SU-DHL-6 (cell line): ENCODE data around the gene COPS3.

Source experiments
- H2AFZ ChIP-seq: fragments of 200-600 bp; sonication (generic); 2 replicates; pipeline ENCODE4 v1.6.1; 2014; ENCODE audit warnings: low read depth, mild to moderate bottlenecking, moderate library complexity, mixed read lengths, antibody characterized with exemption, low read length; ENCODE audit not compliant: severe bottlenecking
- H3F3A ChIP-seq: fragments of 200-600 bp; shearing (Covaris generic); 2 replicates; pipeline ENCODE4 v1.6.0; 2016; ENCODE audit warnings: antibody characterized with exemption, mild to moderate bottlenecking; ENCODE audit not compliant: insufficient read depth
- H3K27ac ChIP-seq: fragments of 200-600 bp; sonication (generic); 2 replicates; pipeline ENCODE4 v1.5.1; 2016; ENCODE audit warnings: low read depth, mild to moderate bottlenecking, low read length, moderate library complexity, mixed read lengths
- H3K27me3 ChIP-seq: fragments of 200-600 bp; sonication (generic), shearing (Covaris generic); 2 replicates; pipeline ENCODE4 v1.6.0; 2014; ENCODE audit warnings: mild to moderate bottlenecking, low read length
- H3K36me3 ChIP-seq: fragments of 200-600 bp; sonication (generic); 2 replicates; pipeline ENCODE4 v1.6.1; 2014; ENCODE audit warnings: mild to moderate bottlenecking, low read length, mixed read lengths
- H3K4me2 ChIP-seq: fragments of 300-600, 200-600 bp; shearing (Covaris generic), sonication (generic); 2 replicates; pipeline ENCODE4 v1.6.0; 2014; ENCODE audit warnings: low read length, low read depth, mild to moderate bottlenecking; ENCODE audit not compliant: poor library complexity, severe bottlenecking
- H3K4me3 ChIP-seq: fragments of 200-600 bp; sonication (generic); 2 replicates; pipeline ENCODE4 v1.5.1; 2014; ENCODE audit warnings: antibody characterized with exemption, low read length, mild to moderate bottlenecking, mixed read lengths; ENCODE audit not compliant: insufficient read depth, poor library complexity, severe bottlenecking
- H3K79me2 ChIP-seq: fragments of 200-600 bp; sonication (generic); 2 replicates; pipeline ENCODE4 v1.6.1; 2014; ENCODE audit warnings: mild to moderate bottlenecking, low read length, moderate library complexity; ENCODE audit not compliant: insufficient read depth
- H3K9ac ChIP-seq: fragments of 200-600 bp; sonication (generic); 2 replicates; pipeline ENCODE4 v1.7.0; 2014; ENCODE audit warnings: mild to moderate bottlenecking, low read length
- H3K9me2 ChIP-seq: fragments of 200-600 bp; sonication (generic); replicated peaks from 2 replicates; pipeline ENCODE4 v1.6.1; 2014; ENCODE audit warnings: low read length; ENCODE audit not compliant: insufficient read depth
- H3K9me3 ChIP-seq: fragments of 200-600 bp; sonication (generic); 2 replicates; pipeline ENCODE4 v1.6.1; 2014; ENCODE audit warnings: low read length, mixed read lengths; ENCODE audit not compliant: insufficient read depth
- H4K20me1 ChIP-seq: fragments of 200-600 bp; sonication (generic); 2 replicates; pipeline ENCODE4 v1.6.1; 2014; ENCODE audit warnings: low read depth, mild to moderate bottlenecking, antibody characterized with exemption, low read length, moderate library complexity, mixed read lengths
- EZH2phosphoT487 ChIP-seq: fragments of 200-600 bp; sonication (generic), shearing (Covaris generic); conservative IDR thresholded peaks from 2 replicates; pipeline ENCODE4 v1.6.1; 2018; ENCODE audit warnings: mild to moderate bottlenecking, antibody characterized with exemption, low read length, moderate library complexity, mixed read lengths
- TF ChIP-seq, protein P1 (sequence below): fragments of 200-600 bp; sonication (generic); IDR thresholded peaks from one replicate; pipeline ENCODE4 v1.5.1; 2017; ENCODE audit warnings: antibody characterized with exemption, mild to moderate bottlenecking, low read length, moderate library complexity; ENCODE audit not compliant: insufficient read depth, poor library complexity, severe bottlenecking

Gene COPS3

DNA sequence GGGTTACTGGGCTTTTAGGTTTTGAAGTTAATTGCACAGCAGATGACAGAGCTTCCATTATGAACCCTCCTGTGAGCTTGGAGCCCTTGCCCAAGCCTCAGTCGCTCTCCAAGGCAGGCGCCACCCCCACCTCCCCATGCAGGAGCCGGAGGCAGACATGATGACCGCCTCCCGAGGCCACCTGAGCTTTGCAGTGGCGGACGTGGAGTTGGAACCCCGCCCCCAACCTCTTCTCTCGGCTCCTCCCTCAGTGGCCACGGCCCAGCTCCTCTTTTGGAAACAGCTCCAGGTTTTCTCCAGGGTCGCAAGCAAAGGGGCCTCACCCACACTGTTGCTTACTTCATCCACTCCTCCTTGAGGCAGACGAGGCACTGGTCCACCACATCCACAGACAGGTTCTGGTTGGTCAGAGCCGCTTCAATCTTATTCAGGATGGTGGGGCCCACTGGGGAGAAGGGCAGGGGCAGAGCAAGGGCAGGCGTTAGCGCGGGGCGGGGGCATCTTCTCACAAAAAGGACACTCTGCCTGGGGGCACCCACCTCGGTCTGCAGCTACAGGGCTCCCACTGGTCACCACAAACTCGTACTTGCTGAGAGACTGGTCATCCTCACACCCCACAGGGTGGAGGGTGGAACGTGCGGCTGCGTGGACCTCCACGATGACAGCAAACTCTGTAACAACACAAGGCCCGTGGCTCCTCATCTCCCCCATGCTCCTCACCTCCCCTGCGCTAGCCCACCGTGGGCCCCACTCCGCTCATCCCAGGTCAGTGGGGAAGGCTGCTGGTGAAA lies 66.2 kb downstream of the COPS3 start:
- H2AFZ ChIP-seq, result no peak overlapping the region
- H3K9ac ChIP-seq, result no peak overlapping the region
- H3K9me3 ChIP-seq, result no peaks in the 10 kb centered on the region
- no peaks in the 10 kb centered on the region for H3F3A ChIP-seq
- TF ChIP-seq EZH2phosphoT487, result no peak
- TF ChIP-seq, protein P1, sequence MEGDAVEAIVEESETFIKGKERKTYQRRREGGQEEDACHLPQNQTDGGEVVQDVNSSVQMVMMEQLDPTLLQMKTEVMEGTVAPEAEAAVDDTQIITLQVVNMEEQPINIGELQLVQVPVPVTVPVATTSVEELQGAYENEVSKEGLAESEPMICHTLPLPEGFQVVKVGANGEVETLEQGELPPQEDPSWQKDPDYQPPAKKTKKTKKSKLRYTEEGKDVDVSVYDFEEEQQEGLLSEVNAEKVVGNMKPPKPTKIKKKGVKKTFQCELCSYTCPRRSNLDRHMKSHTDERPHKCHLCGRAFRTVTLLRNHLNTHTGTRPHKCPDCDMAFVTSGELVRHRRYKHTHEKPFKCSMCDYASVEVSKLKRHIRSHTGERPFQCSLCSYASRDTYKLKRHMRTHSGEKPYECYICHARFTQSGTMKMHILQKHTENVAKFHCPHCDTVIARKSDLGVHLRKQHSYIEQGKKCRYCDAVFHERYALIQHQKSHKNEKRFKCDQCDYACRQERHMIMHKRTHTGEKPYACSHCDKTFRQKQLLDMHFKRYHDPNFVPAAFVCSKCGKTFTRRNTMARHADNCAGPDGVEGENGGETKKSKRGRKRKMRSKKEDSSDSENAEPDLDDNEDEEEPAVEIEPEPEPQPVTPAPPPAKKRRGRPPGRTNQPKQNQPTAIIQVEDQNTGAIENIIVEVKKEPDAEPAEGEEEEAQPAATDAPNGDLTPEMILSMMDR, result no peak
- H3K9me2 ChIP-seq, result no peaks in the 10 kb centered on the region
- H3K4me2 ChIP-seq, result no peak overlapping the region
- no peak overlapping the region for H3K4me3 ChIP-seq
- no peaks in the 10 kb centered on the region for H3K36me3 ChIP-seq
- H3K27me3 ChIP-seq, result no peaks in the 10 kb centered on the region
- H3K79me2 ChIP-seq, result no peaks in the 10 kb centered on the region
- no peaks in the 10 kb centered on the region for H4K20me1 ChIP-seq
- no peak overlapping the region for H3K27ac ChIP-seq

DNA sequence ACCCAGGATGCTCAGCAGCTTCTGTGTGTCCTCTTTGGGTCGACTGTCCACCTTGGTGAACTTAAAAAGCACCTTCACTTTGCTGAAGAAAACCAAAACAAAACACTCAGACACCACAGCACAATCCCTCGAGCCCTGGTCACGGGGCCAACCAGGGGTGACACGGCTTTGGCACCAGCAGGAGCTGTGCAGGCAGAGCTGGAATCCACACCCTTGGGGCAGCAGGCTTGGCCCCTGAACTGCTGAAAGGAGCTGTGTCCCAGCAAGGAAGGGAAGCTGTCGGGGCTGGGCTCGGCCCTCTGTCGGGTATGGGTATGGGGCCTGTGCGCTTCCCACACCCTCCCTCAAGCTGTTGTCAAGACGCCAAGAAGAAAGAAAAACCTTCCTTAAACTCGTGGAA lies 67.3 kb downstream of the COPS3 start:
- no peak overlapping the region for H3K4me2 ChIP-seq
- H3K9me2 ChIP-seq, result no peaks in the 10 kb centered on the region
- H3F3A ChIP-seq, result no peaks in the 10 kb centered on the region; the same call in 1 of the 2 replicates
- H3K27me3 ChIP-seq, result no peaks in the 10 kb centered on the region
- no peaks in the 10 kb centered on the region for H3K79me2 ChIP-seq
- no peaks in the 10 kb centered on the region for H4K20me1 ChIP-seq
- no peak overlapping the region for H3K27ac ChIP-seq
- no peaks in the 10 kb centered on the region for H3K36me3 ChIP-seq
- no peak overlapping the region for H2AFZ ChIP-seq
- no peak overlapping the region for H3K4me3 ChIP-seq
- TF ChIP-seq, protein P1, result no peak
- no peak for TF ChIP-seq EZH2phosphoT487
- H3K9me3 ChIP-seq, result no peaks in the 10 kb centered on the region
- H3K9ac ChIP-seq, result no peak overlapping the region

DNA sequence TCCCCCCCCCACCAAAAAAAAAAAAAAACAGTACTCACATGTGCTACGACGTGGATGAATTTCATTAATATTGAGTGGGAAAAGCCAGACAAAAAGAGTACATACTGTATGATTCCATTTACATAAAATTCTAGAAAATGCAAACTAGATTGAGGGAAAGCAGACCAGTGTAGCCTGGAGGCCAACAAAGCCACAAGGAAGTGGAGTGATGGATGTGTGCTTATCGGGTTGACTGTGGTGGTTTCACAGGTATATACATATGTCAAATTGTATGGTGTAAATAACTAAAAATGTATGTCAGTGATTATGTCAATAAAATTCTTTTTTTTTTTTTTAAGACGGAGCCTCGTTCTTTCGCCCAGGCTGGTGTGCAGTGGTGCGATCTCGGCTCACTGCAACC lies 73.0 kb downstream of the COPS3 start:
- no peak overlapping the region for H3K27ac ChIP-seq
- no peak for TF ChIP-seq EZH2phosphoT487
- TF ChIP-seq, protein P1, result no peak
- H3K79me2 ChIP-seq, result peaks cover 22% of the 10 kb centered on the region
- H3F3A ChIP-seq, result peaks cover 16% of the 10 kb centered on the region; the same call in 1 of the 2 replicates
- H4K20me1 ChIP-seq, result no peaks in the 10 kb centered on the region
- H3K4me3 ChIP-seq, result no peak overlapping the region
- no peaks in the 10 kb centered on the region for H3K9me2 ChIP-seq
- H3K9me3 ChIP-seq, result no peaks in the 10 kb centered on the region
- no peaks in the 10 kb centered on the region for H3K36me3 ChIP-seq
- no peak overlapping the region for H2AFZ ChIP-seq
- H3K27me3 ChIP-seq, result no peaks in the 10 kb centered on the region
- H3K4me2 ChIP-seq, result no peak overlapping the region
- H3K9ac ChIP-seq, result no peak overlapping the region
